GM12878 (cell line): ENCODE measurements around the gene GPAT3.

ENCODE experiments used
- CBFB ChIP-seq: IDR thresholded peaks from 2 replicates; pipeline ENCODE4 v1.6.1; 2016; ENCODE audit warnings: antibody characterized with exemption, low read depth
- EGR1 ChIP-seq, 2 experiments: IDR thresholded peaks; 1 replicate in 1 of 2; 2 replicates in 1 of 2; pipeline ENCODE4 v1.6.1; 2011 to 2012; ENCODE audit warnings: low read depth in 2 of 2, low read length in 2 of 2, borderline replicate concordance in 1 of 2, mild to moderate bottlenecking in 1 of 2, moderate library complexity in 1 of 2
- FOXK2 ChIP-seq: fragments of 450-650 bp; IDR thresholded peaks from 2 replicates; pipeline ENCODE4 v1.6.1; 2017; ENCODE audit warnings: mild to moderate bottlenecking, moderate library complexity
- JUNB ChIP-seq: IDR thresholded peaks from 2 replicates; pipeline ENCODE4 v1.6.1; 2016; ENCODE audit warnings: antibody characterized with exemption, mild to moderate bottlenecking
- POLR2A ChIP-seq: IDR thresholded peaks from 2 replicates; pipeline ENCODE4 v1.6.1; 2011; ENCODE audit warnings: low read depth, mild to moderate bottlenecking, low read length
- SMC3 ChIP-seq: IDR thresholded peaks from 2 replicates; pipeline ENCODE4 v1.6.1; 2011; ENCODE audit warnings: low read length, improper control_type of control experiment, borderline replicate concordance
- TF ChIP-seq, protein P1 (sequence below), 3 experiments: IDR thresholded peaks in 2 of 3; conservative IDR thresholded peaks in 1 of 3; 2 replicates each; pipeline ENCODE4 v1.5.1; 2011; ENCODE audit warnings: low read depth in 3 of 3, low read length in 3 of 3, mild to moderate bottlenecking in 3 of 3, control low read depth in 2 of 3, moderate library complexity in 2 of 3, inconsistent platforms in 1 of 3, mixed read lengths in 1 of 3; ENCODE audit not compliant: control insufficient read depth in 2 of 3, insufficient read depth in 1 of 3; ENCODE audit errors: extremely low read depth in 1 of 3
- TF ChIP-seq, protein P2 (sequence below): fragments of 450-650 bp; conservative IDR thresholded peaks from 2 replicates; pipeline ENCODE4 v1.6.1; 2017; ENCODE audit warnings: mild to moderate bottlenecking, moderate library complexity

DNA sequence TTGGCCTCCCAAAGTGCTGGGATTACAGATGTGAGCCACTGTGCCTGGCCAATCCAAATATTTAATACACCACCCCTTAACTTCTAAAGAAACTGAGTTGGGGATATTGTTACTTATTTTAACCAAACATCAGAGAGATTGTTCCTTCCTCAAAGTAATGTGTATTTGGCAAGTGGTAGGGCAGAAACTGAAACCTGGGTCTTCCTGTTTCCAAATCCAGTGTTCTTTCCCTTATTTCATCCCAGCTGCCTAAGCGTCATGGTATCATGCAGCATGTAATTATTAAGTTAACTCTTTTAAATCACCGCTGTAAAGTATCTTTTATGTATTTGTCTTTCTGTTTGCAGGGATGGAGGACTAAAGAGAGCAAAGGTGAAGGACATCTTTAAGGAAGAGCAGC lies 68.4 kb downstream of the GPAT3 start:
- TF ChIP-seq, protein P1, sequence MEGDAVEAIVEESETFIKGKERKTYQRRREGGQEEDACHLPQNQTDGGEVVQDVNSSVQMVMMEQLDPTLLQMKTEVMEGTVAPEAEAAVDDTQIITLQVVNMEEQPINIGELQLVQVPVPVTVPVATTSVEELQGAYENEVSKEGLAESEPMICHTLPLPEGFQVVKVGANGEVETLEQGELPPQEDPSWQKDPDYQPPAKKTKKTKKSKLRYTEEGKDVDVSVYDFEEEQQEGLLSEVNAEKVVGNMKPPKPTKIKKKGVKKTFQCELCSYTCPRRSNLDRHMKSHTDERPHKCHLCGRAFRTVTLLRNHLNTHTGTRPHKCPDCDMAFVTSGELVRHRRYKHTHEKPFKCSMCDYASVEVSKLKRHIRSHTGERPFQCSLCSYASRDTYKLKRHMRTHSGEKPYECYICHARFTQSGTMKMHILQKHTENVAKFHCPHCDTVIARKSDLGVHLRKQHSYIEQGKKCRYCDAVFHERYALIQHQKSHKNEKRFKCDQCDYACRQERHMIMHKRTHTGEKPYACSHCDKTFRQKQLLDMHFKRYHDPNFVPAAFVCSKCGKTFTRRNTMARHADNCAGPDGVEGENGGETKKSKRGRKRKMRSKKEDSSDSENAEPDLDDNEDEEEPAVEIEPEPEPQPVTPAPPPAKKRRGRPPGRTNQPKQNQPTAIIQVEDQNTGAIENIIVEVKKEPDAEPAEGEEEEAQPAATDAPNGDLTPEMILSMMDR (IDR thresholded peaks at IDR 0.05 in 2 of 3, conservative IDR thresholded peaks at IDR 0.05 in 1 of 3; ENCODE audit: control insufficient read depth in 2 of 3, extremely low read depth in 1 of 3, insufficient read depth in 1 of 3, low read depth in 3 of 3, low read length in 3 of 3), result no peak
- TF ChIP-seq SMC3 (no peak), POLR2A (no peak), FOXK2 (no peak), JUNB (no peak), EGR1 (IDR thresholded peaks at IDR 0.05; ENCODE audit: borderline replicate concordance in 1 of 2, low read depth in 2 of 2, low read length in 2 of 2) (no peak), CBFB (no peak)
- TF ChIP-seq, protein P2, sequence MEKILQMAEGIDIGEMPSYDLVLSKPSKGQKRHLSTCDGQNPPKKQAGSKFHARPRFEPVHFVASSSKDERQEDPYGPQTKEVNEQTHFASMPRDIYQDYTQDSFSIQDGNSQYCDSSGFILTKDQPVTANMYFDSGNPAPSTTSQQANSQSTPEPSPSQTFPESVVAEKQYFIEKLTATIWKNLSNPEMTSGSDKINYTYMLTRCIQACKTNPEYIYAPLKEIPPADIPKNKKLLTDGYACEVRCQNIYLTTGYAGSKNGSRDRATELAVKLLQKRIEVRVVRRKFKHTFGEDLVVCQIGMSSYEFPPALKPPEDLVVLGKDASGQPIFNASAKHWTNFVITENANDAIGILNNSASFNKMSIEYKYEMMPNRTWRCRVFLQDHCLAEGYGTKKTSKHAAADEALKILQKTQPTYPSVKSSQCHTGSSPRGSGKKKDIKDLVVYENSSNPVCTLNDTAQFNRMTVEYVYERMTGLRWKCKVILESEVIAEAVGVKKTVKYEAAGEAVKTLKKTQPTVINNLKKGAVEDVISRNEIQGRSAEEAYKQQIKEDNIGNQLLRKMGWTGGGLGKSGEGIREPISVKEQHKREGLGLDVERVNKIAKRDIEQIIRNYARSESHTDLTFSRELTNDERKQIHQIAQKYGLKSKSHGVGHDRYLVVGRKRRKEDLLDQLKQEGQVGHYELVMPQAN, result no peak
